Stimulated activated CD4-positive, alpha-beta T cell treated with anti-CD3 and anti-CD28 coated beads, TNF-alpha, amount 100 ng/mL, for 48 hours (primary cell): ENCODE results near the gene B3GAT1.

Experiments used
- DNase-seq, 3 donors: peaks; one replicate each; pipeline ENCODE4 v3.0.0-alpha.2; 2020; ENCODE audit warnings: low read depth in 3 of 3

The B3GAT1 gene

DNA sequence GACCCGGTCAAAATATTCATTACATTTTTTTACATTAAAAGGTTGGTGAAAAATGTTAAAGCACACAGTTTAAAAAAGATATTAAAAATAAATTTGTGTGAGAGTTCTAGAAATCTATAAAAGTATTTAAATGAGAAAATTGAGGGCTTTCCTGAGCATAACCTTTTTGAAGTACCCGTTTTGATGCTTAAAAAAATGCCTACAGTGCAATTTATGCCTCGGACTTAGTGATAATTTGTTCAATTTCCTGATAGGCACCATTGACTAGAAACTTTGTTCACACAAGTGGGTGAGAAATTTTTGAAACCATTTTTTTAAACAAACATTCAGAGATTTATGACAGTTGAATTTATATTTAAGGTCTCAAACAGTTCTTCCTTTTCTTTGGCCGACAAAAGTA, 29.7 kb upstream of the B3GAT1 start:
- DNase-seq, result no peak

GRCh38 chr11:134441281-134441680, 29.2 kb upstream of the B3GAT1 start:
- no peak for DNase-seq

- no peak for DNase-seq
Observed at GRCh38 chr11:134440851-134441250, 28.8 kb upstream of the B3GAT1 start.

DNA sequence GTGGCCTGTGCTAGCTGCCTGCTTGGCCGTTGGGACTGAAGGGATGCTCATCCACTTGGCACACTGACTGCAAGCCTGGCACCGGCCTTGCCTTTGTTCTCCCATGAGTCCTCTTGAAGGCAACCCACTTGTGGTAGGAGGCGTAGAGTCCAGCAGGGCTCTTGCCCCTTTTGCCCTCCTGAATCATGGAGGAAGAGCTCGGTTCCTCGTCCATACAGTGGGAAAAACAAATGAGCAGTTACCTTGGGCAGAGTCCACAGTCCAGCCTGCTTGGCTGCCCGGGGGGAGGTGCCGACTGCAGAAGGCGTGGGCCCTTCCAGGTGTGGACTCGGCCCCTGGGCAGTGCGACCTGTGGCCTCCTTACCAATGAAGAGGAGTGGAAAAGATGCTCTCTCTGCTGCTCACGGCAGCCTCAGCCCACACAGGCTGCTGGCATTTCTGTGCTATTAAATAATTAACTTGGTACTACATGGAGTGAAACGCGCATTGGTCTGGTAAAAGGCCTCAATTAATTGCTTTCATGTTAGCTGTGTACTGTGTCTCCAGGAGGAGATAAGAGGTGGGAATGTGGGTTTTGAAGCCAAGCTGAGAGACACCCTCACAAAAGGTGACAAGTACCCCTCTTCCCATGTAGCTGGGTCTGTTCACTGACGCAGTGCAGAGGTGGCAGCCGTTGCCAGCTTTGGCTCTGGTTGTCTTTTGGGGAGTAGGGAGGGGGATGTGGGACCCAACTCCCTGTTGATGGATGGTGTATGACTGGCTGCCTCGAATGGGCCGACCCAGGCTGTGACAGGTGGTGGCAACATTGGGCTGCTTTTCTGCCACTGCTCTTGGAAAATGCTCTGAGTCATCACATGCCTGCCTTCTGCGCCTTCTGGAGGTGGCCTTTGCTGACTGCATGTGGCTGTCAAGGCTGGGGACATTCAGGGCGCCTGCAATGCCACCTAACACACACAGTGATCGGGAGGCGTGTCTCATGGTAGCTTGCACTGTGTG, 26.8 kb upstream of the B3GAT1 start:
- no peak for DNase-seq

GRCh38 chr11:134437821-134438220, 25.8 kb upstream of the B3GAT1 start:
- DNase-seq, result no peak

DNA sequence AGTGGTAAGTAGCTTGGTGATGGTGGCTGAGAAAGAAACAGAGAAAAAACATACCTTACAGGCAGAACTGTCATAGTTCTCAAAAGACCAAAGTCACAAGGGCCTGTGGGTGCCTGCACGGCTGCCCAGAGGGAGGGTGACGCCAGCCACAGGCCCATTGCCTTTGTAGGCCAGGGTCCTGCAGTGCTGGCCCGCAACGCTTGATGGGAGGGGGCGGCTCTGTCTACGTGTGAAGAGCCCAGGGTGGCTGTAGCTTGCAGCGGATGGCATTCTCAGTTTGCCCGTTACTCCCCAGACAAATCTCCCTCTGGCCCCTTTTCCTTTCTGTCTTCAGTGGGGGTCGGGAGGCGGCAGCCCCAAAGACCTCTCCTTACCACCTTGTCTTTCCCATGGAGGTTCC, 24.7 kb upstream of the B3GAT1 start:
- DNase-seq, result no peak

DNA sequence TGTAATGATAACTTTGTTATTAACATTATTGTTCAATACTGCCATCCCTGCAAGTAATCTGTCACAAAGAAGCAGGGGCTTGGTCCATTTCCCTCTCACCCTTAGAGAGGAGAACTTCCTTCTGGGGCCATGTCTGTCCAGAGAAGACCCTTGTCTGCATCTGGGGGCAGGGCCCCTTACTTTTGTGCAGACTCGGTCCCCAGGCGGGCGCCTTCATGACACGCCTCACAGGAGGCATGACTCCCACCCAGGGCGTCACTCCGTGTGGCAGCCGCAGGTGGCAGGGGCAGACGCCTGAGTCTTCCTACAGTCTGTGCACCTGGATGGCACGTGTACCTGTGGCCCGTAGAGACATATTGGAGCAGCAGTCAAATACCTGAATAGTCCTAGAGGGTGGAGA, 21.8 kb upstream of the B3GAT1 start:
- DNase-seq, result no peak

- no peak for DNase-seq
Observed at GRCh38 chr11:134433251-134433650, 21.2 kb upstream of the B3GAT1 start.

DNA sequence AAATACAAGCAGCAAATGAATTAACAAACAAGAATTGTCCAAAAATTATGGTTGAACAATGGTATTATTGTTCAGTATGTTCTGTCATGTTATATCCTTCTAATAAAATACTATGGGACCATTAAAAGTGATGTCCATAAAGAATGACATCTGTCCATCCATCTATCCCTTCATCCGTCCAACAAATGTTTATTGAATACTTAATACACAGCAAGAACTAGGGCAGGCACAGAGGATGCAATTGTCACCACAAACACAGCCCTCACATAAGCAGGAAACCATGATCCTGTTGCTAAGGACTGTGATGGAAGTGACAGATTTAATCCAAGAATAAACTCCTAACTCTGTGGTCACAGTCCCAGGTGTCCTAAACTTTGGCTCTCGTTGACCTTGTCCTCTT, 20.7 kb upstream of the B3GAT1 start:
- DNase-seq, result no peak

DNA sequence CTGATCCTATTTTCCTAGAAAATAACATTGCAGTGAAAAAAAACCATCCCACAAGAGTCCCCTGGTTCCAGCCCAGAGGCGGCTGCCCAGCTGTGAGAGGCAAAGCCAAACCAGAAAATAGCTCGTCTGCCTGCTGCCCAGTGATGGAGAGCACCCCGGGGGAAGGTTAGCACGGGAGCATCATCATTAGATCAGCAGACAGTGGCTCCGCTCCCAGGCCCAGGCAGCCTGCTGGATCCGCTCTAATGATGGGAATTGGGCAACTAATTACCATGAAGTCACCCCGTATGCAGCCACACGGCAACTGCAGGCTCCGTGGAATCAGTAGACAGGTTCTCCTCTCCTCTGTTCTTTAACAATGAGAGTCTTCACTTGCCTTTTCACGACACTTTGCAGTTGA, 17.1 kb upstream of the B3GAT1 start:
- no peak for DNase-seq

GRCh38 chr11:134425816-134426536, 13.9 kb upstream of the B3GAT1 start:
- no peak for DNase-seq

DNA sequence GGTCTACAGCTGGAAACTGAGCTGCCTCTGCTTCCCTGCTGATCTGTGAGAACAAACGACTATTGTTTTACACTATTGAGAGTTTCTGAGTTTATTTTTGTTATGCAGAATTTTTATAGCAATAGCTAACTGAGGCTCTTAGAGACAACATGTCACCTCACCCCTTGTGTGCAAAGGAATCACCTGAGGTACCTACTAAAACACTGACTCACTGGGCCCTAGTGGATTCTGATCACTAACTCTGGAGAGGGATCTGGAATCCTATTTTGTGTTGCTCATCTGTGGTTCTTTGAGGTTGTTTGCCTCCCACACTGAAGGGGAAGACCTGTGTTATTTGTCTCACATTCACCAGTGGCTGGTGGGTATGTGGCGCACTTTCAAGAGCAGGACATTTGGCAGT, 13.4 kb upstream of the B3GAT1 start:
- DNase-seq, result no peak

GRCh38 chr11:134423106-134423505, 11.1 kb upstream of the B3GAT1 start:
- DNase-seq, result no peak

- no peak for DNase-seq
Observed at GRCh38 chr11:134417871-134418840, 6.1 kb upstream of the B3GAT1 start.

DNA sequence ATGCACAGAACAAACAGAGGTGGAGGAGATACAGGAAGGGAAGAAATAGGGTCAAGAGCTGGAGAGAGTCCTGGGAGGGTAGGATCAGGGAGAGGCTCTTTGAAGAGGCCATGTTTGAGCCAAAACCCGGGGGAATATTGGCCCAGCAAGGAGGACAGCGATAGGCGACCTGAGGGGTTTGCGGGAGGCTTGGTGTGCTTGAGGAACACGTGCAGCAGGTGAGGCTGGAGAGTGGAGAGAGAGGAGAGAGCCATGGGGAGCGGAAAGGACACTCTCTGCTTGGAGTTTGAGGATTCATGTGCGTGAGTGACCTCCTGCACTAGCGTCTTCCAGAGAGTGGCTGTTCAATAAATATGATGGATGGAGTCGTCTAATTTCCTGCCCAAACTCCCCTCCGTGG, 4.7 kb upstream of the B3GAT1 start:
- no peak for DNase-seq

DNA sequence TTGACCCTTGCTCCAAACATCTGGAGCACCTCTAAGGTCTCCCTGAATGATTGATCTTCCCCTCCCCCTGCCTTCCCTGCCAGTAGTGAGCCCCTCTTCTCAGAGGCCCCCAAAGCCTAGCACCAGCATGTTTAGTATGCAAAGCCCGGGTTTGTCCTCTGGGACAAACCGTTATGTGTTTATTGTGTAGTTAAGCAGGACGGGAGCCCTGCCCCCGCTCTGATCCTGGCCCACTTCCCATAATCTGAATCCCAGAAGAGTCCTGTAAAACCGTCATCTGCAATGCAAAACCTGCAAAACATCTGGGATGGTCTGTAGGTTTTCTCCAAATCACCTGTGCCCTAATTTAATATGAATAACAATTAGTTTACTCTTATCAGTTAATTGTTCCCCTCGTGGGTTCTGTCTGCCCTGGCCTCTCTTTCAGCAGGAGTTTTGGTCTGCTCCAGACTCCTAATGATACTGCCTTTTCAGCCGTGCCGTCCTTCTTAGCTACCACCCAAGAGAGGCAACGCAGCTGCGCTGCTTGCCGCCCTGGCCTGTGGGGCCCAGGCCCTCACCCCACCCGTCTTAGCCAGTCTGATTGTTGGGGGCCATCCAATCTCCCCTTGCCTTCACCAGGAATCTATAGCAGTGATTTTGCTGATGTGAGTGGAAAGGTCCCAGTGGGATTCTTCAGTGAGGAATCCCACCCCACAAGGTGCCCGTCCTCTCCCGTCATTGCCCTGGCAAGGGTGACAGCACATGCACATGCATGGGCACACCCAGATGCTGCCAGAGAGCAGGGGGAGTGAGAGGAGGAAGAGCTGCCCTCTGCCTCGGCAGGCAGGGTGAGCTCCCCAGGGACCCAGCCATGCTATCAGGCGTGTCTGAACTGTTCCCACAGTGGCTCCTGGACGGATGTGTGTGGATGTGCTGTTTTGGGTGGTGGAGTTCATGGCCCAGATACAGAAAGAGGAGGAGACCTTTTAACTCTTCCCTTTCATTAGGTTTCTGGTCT, 3.0 kb upstream of the B3GAT1 start:
- DNase-seq, result no peak

- no peak for DNase-seq
Observed at GRCh38 chr11:134413826-134414731, 2.0 kb upstream of the B3GAT1 start.

GRCh38 chr11:134413043-134413825, 1.2 kb upstream of the B3GAT1 start:
- DNase-seq, result no peak

DNA sequence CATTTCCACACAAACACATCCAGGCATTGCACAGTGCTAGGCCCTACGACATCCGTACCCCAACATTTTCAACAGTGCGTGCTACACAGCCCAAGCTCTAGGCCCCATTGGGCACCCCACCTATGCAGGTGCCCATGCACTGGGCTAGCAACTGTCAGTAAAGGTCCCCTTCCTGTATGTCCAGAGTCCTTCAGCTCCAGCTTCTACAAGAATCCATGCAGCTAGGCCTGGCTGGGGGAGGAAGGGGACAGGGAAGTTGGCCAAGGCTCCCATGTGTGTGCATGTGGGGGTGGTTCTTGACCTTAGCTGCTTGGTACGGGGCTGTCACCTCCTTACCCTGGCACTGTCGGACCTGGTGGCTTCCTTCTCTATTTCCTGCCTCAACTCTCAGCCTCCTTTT, 1.3 kb downstream of the B3GAT1 start:
- DNase-seq, result no peak
